DMS 273 (cell line): ENCODE data around the gene RAPGEF5.

Source experiments
- DNase-seq: peaks from one replicate; lab custom pipeline; 2025; ENCODE audit not compliant: unreplicated experiment; lab: John Stamatoyannopoulos, UW

The RAPGEF5 gene

GRCh38 chr7:22356701-22357310, at the start of gene RAPGEF5:
RAPGEF5 (minus strand) TSS chr7:22357154; CDS start chr7:22357060, 94 bp downstream.
- DNase-seq = peak; percentile 88

GRCh38 chr7:22406715-22407114, 49.8 kb upstream of the RAPGEF5 start:
- DNase-seq = peak; percentile 50

GRCh38 chr7:22404421-22405023, 47.6 kb upstream of the RAPGEF5 start:
- DNase-seq = no peak

GRCh38 chr7:22403344-22403743, 46.4 kb upstream of the RAPGEF5 start:
- DNase-seq = no peak

GRCh38 chr7:22402250-22402649, 45.3 kb upstream of the RAPGEF5 start:
- DNase-seq = no peak

- no peak for DNase-seq
Measured at GRCh38 chr7:22400936-22401553, 44.1 kb upstream of the RAPGEF5 start.

GRCh38 chr7:22400150-22400814, 43.3 kb upstream of the RAPGEF5 start:
- no peak for DNase-seq

- no peak for DNase-seq
Measured at GRCh38 chr7:22399546-22399945, 42.6 kb upstream of the RAPGEF5 start.

- no peak for DNase-seq
Measured at GRCh38 chr7:22399091-22399490, 42.1 kb upstream of the RAPGEF5 start.

- DNase-seq = peak; percentile 17
Measured at GRCh38 chr7:22397981-22398380, 41.0 kb upstream of the RAPGEF5 start.

GRCh38 chr7:22395222-22395621, 38.3 kb upstream of the RAPGEF5 start:
- no peak for DNase-seq

GRCh38 chr7:22394739-22395138, 37.8 kb upstream of the RAPGEF5 start:
- DNase-seq = no peak

- DNase-seq = no peak
Measured at GRCh38 chr7:22393913-22394729, 37.2 kb upstream of the RAPGEF5 start.

- DNase-seq = no peak
Measured at GRCh38 chr7:22390516-22390915, 33.6 kb upstream of the RAPGEF5 start.

- DNase-seq = no peak
Measured at GRCh38 chr7:22389892-22390291, 32.9 kb upstream of the RAPGEF5 start.

GRCh38 chr7:22387583-22387982, 30.6 kb upstream of the RAPGEF5 start:
- DNase-seq = no peak

- no peak for DNase-seq
Measured at GRCh38 chr7:22386865-22387264, 29.9 kb upstream of the RAPGEF5 start.

- no peak for DNase-seq
Measured at GRCh38 chr7:22386206-22386858, 29.4 kb upstream of the RAPGEF5 start.

- no peak for DNase-seq
Measured at GRCh38 chr7:22385326-22385725, 28.4 kb upstream of the RAPGEF5 start.

GRCh38 chr7:22380333-22380732, 23.4 kb upstream of the RAPGEF5 start:
- DNase-seq = no peak
